GM12891 (cell line): ENCODE measurements around the gene FBN2.

Source experiments
- POLR2A ChIP-seq: IDR thresholded peaks from 2 replicates; pipeline ENCODE4 v1.6.1; 2011; ENCODE audit warnings: low read depth, low read length, control low read depth
- POLR2AphosphoS5 ChIP-seq: IDR thresholded peaks from 2 replicates; pipeline ENCODE4 v1.6.1; 2011; ENCODE audit warnings: low read depth, low read length, control low read depth
- POU2F2 ChIP-seq: IDR thresholded peaks from 2 replicates; pipeline ENCODE4 v1.6.1; 2011; ENCODE audit warnings: low read depth, mild to moderate bottlenecking, control low read depth, low read length, moderate library complexity
- SPI1 ChIP-seq: IDR thresholded peaks from 2 replicates; pipeline ENCODE4 v1.6.1; 2011; ENCODE audit warnings: low read depth, low read length, control low read depth
- TAF1 ChIP-seq: IDR thresholded peaks from 2 replicates; pipeline ENCODE4 v1.6.1; 2011; ENCODE audit warnings: low read depth, low read length, control low read depth

DNA sequence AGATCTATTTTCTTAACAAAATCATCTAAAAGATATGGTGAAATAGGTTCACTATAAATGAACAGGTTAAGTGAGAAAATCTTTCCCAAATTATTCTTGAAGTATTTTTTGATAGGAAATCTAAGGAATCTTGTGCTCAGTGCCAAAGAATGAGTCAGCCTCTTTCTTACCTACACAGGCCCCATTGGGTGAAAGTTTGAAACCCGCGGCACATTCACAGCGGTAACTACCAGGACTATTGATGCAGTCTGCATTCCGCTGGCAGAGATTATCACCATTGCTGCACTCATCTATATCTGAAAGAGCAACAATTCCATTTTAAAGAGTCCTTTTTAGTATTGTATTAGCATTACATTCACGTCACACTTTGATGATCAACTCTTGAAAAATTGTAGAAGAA is 232.7 kb downstream of the FBN2 start:
- TF ChIP-seq POLR2A (no peak), POLR2AphosphoS5 (no peak), SPI1 (no peak), TAF1 (no peak), POU2F2 (no peak)
